HepG2 (cell line): ENCODE measurements around the gene MAB21L4. TPM values are rescaled to one million over a fixed set of nuclear protein-coding genes. Genes with fewer than 3 reads are reported as not detected.

ENCODE experiments used
- EP300 ChIP-seq, 3 experiments: sonication (generic) in 1 of 3; formaldehyde crosslinking in 1 of 3; IDR thresholded peaks; 2 replicates each; pipeline versions ENCODE4 v1.5.1 to v1.6.1; 2011 to 2020; ENCODE audit warnings: low read depth in 2 of 3, low read length in 2 of 3, borderline replicate concordance in 1 of 3, improper control_type of control experiment in 1 of 3, mild to moderate bottlenecking in 1 of 3, missing genetic modification reagents in 1 of 3, moderate library complexity in 1 of 3
- RFXAP ChIP-seq: sonication (generic); formaldehyde crosslinking; IDR thresholded peaks from 2 replicates; pipeline ENCODE4 v1.4.0; 2020; ENCODE audit warnings: missing genetic modification reagents, borderline replicate concordance
- TEAD3 ChIP-seq: optimal IDR thresholded peaks from 2 replicates; pipeline ENCODE3; 2016; ENCODE audit warnings: borderline replicate concordance
- ZFP36L2 ChIP-seq: sonication (generic); formaldehyde crosslinking; IDR thresholded peaks from 2 replicates; pipeline ENCODE4 v1.4.0; 2020; ENCODE audit warnings: missing genetic modification reagents
- ZNF530 ChIP-seq: sonication (generic); formaldehyde crosslinking; IDR thresholded peaks from 2 replicates; pipeline ENCODE4 v1.5.0; 2020; ENCODE audit warnings: low read depth, mild to moderate bottlenecking, missing genetic modification reagents
- ZNF558 ChIP-seq: sonication (generic); formaldehyde crosslinking; IDR thresholded peaks from 2 replicates; pipeline ENCODE4 v1.9.0; 2022; ENCODE audit warnings: mild to moderate bottlenecking, missing genetic modification reagents, borderline replicate concordance
- ZNF83 ChIP-seq: sonication (generic); formaldehyde crosslinking; IDR thresholded peaks from 2 replicates; pipeline ENCODE4 v1.4.0; 2020; ENCODE audit warnings: missing genetic modification reagents, mild to moderate bottlenecking, borderline replicate concordance
- polyA plus RNA-seq, 8 experiments: library from polyadenylated mRNA; depleted of rRNA in 3 of 8; stranded (reverse) in 7 of 8; unstranded in 1 of 8; fragments of >200 nt; fragmentation: Illumina TruSeq in 4 of 8; extraction: Trizol in 4 of 8; gene quantifications; 2 replicates each; pipeline versions ENCODE4 v1.2.1 to v1.2.3, GENCODE V29; 2011 to 2016; ENCODE audit warnings: low read depth in 4 of 8, missing spikeins in 1 of 8, mixed read lengths in 1 of 8; ENCODE audit not compliant: insufficient read depth in 1 of 8
- total RNA-seq, 5 experiments: library from RNA; depleted of rRNA; stranded (reverse); fragments of >200 nt; fragmentation: Illumina TruSeq; extraction: Trizol; gene quantifications; 2 replicates each; pipeline ENCODE4 v1.2.3, GENCODE V29; 2016; ENCODE audit warnings: low read depth in 1 of 5
- TF ChIP-seq, protein P1 (sequence below): sonication (generic); formaldehyde crosslinking; IDR thresholded peaks from 2 replicates; pipeline ENCODE4 v1.4.0; 2020; ENCODE audit warnings: mild to moderate bottlenecking, missing genetic modification reagents
- TF ChIP-seq, protein P2 (sequence below): sonication (generic); formaldehyde crosslinking; IDR thresholded peaks from 2 replicates; pipeline ENCODE4 v1.5.1; 2020; ENCODE audit warnings: mild to moderate bottlenecking, missing genetic modification reagents, borderline replicate concordance
- TF ChIP-seq, protein P3 (sequence below): sonication (generic); formaldehyde crosslinking; IDR thresholded peaks from 2 replicates; pipeline ENCODE4 v1.5.1; 2020; ENCODE audit warnings: missing genetic modification reagents, mild to moderate bottlenecking, borderline replicate concordance
- TF ChIP-seq, protein P4 (sequence below), 2 experiments: fragments of 450-650 bp in 1 of 2; sonication (generic) in 1 of 2; formaldehyde crosslinking; IDR thresholded peaks; 2 replicates each; pipeline versions ENCODE4 v1.5.0 to v1.8.0; 2020 to 2022; ENCODE audit warnings: mild to moderate bottlenecking in 1 of 2, missing genetic modification reagents in 1 of 2
- TF ChIP-seq, protein P5 (sequence below): sonication (generic); formaldehyde crosslinking; IDR thresholded peaks from 2 replicates; pipeline ENCODE4 v1.4.0; 2020; ENCODE audit warnings: missing genetic modification reagents, borderline replicate concordance

MAB21L4 gene
- total and polyA plus RNA-seq, 2 of the 13 experiments (the other 11 are each of a cell fraction or from before 2014, with no cell fraction given): 3.0 to 14.0 TPM

DNA sequence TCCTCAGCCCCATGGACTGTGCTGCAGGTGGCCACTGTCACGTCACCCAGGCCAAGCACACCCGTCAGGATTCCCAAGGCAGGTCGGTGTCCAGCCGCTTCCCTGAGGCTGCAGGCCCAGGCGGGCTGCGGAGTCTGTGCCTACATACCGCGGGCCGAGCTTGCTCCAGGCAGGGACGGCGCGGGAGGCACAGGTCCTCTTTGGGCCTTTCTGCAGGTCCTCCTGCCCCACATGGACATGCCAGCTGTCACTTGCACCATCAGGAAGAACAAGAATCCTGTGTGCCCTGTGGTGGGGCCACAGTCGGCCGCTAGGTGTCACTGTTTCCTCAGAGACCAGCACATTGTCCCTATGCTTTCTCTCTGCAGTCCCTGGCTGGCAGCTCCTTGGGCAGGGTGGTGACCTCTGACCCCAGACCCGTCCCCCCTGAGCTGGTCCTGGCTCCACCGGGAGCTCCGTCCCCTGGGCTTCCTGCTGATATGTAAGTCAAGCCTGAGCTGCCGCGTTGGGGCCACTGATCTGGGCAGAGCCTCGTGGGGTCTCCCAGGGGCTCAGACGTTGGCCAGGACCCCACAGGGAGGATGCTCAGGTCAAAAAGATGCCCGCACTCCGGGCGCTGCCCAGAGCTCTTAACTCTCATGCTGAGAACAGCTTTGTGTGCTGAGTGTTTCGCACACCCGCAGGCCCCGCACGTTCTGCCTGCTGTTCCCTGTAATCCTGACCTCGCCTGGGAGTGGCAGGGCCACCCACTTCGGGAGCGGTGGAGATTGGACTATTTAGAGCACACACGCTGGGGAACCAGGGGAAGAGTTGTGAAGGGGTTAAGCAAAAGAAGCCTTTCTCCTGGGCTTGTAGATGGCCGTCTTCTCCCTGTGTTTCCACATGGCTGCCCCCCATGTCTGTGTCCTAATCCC lies 44.6 kb downstream of the MAB21L4 start (continued):
- TF ChIP-seq, protein P1, sequence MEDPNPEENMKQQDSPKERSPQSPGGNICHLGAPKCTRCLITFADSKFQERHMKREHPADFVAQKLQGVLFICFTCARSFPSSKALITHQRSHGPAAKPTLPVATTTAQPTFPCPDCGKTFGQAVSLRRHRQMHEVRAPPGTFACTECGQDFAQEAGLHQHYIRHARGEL: no peak
- peak; percentile 23; the same call in 1 of the 2 replicates for TF ChIP-seq ZNF83 (CRISPR knock-in tag)
- TF ChIP-seq, protein P2, sequence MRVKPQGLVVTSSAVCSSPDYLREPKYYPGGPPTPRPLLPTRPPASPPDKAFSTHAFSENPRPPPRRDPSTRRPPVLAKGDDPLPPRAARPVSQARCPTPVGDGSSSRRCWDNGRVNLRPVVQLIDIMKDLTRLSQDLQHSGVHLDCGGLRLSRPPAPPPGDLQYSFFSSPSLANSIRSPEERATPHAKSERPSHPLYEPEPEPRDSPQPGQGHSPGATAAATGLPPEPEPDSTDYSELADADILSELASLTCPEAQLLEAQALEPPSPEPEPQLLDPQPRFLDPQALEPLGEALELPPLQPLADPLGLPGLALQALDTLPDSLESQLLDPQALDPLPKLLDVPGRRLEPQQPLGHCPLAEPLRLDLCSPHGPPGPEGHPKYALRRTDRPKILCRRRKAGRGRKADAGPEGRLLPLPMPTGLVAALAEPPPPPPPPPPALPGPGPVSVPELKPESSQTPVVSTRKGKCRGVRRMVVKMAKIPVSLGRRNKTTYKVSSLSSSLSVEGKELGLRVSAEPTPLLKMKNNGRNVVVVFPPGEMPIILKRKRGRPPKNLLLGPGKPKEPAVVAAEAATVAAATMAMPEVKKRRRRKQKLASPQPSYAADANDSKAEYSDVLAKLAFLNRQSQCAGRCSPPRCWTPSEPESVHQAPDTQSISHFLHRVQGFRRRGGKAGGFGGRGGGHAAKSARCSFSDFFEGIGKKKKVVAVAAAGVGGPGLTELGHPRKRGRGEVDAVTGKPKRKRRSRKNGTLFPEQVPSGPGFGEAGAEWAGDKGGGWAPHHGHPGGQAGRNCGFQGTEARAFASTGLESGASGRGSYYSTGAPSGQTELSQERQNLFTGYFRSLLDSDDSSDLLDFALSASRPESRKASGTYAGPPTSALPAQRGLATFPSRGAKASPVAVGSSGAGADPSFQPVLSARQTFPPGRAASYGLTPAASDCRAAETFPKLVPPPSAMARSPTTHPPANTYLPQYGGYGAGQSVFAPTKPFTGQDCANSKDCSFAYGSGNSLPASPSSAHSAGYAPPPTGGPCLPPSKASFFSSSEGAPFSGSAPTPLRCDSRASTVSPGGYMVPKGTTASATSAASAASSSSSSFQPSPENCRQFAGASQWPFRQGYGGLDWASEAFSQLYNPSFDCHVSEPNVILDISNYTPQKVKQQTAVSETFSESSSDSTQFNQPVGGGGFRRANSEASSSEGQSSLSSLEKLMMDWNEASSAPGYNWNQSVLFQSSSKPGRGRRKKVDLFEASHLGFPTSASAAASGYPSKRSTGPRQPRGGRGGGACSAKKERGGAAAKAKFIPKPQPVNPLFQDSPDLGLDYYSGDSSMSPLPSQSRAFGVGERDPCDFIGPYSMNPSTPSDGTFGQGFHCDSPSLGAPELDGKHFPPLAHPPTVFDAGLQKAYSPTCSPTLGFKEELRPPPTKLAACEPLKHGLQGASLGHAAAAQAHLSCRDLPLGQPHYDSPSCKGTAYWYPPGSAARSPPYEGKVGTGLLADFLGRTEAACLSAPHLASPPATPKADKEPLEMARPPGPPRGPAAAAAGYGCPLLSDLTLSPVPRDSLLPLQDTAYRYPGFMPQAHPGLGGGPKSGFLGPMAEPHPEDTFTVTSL: no peak
- TF ChIP-seq ZNF558 (CRISPR knock-in tag): no peak
- TF ChIP-seq, protein P3, sequence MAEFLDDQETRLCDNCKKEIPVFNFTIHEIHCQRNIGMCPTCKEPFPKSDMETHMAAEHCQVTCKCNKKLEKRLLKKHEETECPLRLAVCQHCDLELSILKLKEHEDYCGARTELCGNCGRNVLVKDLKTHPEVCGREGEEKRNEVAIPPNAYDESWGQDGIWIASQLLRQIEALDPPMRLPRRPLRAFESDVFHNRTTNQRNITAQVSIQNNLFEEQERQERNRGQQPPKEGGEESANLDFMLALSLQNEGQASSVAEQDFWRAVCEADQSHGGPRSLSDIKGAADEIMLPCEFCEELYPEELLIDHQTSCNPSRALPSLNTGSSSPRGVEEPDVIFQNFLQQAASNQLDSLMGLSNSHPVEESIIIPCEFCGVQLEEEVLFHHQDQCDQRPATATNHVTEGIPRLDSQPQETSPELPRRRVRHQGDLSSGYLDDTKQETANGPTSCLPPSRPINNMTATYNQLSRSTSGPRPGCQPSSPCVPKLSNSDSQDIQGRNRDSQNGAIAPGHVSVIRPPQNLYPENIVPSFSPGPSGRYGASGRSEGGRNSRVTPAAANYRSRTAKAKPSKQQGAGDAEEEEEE (CRISPR knock-in tag): no peak
- no peak for TF ChIP-seq EP300 (IDR thresholded peaks at IDR 0.05; ENCODE audit: low read depth in 2 of 2, low read length in 2 of 2)
- no peak for TF ChIP-seq EP300 (CRISPR knock-in tag; IDR thresholded peaks at IDR 0.05; ENCODE audit: borderline replicate concordance)
- TF ChIP-seq ZFP36L2 (CRISPR knock-in tag): no peak
- no peak for TF ChIP-seq ZNF530
- TF ChIP-seq, protein P4, sequence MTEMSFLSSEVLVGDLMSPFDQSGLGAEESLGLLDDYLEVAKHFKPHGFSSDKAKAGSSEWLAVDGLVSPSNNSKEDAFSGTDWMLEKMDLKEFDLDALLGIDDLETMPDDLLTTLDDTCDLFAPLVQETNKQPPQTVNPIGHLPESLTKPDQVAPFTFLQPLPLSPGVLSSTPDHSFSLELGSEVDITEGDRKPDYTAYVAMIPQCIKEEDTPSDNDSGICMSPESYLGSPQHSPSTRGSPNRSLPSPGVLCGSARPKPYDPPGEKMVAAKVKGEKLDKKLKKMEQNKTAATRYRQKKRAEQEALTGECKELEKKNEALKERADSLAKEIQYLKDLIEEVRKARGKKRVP (CRISPR knock-in tag; IDR thresholded peaks at IDR 0.05): no peak
- peak; percentile 69 for TF ChIP-seq TEAD3 (CRISPR knock-in tag)
- TF ChIP-seq, protein P5, sequence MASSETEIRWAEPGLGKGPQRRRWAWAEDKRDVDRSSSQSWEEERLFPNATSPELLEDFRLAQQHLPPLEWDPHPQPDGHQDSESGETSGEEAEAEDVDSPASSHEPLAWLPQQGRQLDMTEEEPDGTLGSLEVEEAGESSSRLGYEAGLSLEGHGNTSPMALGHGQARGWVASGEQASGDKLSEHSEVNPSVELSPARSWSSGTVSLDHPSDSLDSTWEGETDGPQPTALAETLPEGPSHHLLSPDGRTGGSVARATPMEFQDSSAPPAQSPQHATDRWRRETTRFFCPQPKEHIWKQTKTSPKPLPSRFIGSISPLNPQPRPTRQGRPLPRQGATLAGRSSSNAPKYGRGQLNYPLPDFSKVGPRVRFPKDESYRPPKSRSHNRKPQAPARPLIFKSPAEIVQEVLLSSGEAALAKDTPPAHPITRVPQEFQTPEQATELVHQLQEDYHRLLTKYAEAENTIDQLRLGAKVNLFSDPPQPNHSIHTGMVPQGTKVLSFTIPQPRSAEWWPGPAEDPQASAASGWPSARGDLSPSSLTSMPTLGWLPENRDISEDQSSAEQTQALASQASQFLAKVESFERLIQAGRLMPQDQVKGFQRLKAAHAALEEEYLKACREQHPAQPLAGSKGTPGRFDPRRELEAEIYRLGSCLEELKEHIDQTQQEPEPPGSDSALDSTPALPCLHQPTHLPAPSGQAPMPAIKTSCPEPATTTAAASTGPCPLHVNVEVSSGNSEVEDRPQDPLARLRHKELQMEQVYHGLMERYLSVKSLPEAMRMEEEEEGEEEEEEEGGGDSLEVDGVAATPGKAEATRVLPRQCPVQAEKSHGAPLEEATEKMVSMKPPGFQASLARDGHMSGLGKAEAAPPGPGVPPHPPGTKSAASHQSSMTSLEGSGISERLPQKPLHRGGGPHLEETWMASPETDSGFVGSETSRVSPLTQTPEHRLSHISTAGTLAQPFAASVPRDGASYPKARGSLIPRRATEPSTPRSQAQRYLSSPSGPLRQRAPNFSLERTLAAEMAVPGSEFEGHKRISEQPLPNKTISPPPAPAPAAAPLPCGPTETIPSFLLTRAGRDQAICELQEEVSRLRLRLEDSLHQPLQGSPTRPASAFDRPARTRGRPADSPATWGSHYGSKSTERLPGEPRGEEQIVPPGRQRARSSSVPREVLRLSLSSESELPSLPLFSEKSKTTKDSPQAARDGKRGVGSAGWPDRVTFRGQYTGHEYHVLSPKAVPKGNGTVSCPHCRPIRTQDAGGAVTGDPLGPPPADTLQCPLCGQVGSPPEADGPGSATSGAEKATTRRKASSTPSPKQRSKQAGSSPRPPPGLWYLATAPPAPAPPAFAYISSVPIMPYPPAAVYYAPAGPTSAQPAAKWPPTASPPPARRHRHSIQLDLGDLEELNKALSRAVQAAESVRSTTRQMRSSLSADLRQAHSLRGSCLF (CRISPR knock-in tag): no peak
- TF ChIP-seq RFXAP (CRISPR knock-in tag): no peak
